Fibroblast of skin of abdomen (primary cell): ENCODE data around the gene RBM44.

Experiments used
- DNase-seq: peaks from one replicate; pipeline ENCODE4 v3.0.0-alpha.2; 2013

The RBM44 gene

DNA sequence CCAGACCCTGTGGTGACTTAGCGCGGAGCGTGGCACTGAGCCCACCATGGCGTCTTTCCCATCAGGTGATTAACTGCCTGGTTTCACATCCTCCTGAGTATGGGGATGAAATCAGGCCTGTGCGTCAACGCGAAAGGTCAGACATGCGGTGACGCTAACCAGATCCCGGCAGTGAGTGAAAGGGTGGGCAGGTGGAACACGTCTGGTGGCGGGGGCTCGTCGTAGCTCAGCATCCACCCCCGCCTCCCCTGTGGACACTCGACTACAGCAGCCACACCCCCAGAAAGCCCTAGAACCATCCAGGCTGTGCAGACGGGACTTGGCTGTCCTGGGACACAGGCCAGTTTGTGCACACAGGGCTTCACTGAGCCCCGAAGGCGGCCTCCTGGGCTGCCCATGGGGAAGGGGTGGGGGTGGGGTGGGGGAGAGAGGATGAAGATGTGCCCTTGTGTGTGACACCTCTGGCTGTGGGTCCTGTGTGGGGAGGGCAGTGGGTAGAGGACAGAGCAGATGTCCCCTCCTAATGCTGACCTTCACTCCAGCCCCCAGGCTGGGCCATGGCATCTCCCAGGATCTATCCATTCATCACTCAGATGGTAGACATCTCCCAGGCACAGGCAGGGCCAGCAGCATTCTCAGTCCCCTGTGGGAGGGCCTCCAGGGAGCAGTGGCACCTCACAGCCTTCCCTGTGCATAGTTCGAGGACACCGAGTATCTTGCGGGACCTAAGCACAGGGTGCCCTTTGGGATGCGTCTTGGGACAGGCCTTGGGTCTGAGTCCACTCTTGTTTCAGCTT lies 88.3 kb downstream of the RBM44 start:
- DNase-seq = peak; percentile 64

DNA sequence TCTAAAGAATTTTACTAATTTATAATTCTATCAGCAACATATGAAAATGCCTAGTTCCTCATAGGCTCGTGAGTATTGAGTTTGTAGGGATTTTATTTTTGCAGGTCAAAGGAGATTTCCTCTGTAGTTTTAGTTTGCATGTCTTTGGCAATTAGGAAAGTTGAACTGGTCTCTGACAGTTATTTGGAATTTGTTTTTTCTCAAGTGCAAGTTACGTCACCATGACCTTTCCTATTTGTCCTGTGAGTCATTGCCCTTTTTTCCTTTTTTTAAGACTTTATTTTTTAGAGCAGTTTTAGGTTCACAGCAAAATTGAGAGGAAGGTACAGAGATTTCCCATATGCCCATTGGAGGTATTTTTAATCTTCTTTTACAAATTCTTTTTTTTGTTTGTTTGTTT lies 89.8 kb downstream of the RBM44 start:
- DNase-seq = peak; percentile 17

DNA sequence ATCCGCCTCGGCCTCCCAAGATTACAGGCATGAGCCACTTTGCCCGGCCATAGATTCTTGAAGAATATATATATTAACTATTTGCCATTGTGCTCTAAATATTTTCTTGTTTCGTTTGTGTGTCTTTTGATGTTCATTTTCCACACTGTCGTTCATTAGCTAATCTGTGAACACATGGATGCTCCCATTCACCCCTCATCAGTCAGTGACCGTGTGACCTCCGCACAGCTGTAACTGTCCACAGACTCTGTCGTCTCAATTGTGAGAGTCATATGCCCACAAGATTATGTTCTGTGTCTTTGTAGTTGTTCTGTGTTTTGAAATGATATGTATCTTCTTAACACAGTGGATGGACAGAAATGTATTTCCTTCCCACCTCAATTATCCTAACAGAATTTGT lies 90.4 kb downstream of the RBM44 start:
- DNase-seq = no peak

DNA sequence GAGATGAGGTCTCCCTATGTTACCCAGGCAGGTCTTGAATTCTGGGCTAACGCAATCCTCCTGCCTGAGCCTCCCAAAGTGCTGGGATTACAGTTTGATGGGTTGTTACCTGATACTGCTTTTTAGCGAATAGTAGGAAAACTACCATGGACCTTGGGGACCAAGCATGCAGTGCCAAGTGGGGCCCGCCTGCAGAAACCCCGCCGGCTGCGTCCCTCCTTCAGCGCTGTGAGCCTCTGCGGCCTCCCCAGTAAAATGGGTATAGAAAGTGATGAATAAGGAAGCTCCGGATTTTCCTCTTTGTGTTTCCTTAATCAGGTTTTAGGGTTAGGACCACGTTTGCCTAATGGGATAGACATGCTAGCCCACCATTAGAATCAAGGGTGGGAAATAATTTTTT lies 91.2 kb downstream of the RBM44 start:
- no peak for DNase-seq
